Suprapubic skin (tissue), 4 donors: ENCODE measurements around the gene RBM3. TPM values are rescaled to one million over a fixed set of nuclear protein-coding genes. Genes with fewer than 3 reads are reported as not detected.

ENCODE experiments used
- DNase-seq, 2 donors: peaks; one replicate each; pipeline ENCODE4 v3.0.0-alpha.2; 2019; ENCODE audit warnings: low spot score in 2 of 2
- H3K27ac ChIP-seq: fragments of 200-600 bp; sonication (generic); one replicate; pipeline ENCODE4 v1.5.1; 2019
- H3K27me3 ChIP-seq: fragments of 200-600 bp; sonication (generic); one replicate; pipeline ENCODE4 v1.5.1; 2019
- H3K36me3 ChIP-seq: fragments of 200-600 bp; sonication (generic); one replicate; pipeline ENCODE4 v1.5.1; 2019
- H3K4me1 ChIP-seq: fragments of 200-600 bp; sonication (generic); one replicate; pipeline ENCODE4 v1.5.1; 2019
- H3K4me3 ChIP-seq: fragments of 200-600 bp; sonication (generic); one replicate; pipeline ENCODE4 v1.5.1; 2019; ENCODE audit warnings: mild to moderate bottlenecking
- H3K9me3 ChIP-seq: fragments of 200-600 bp; sonication (generic); one replicate; pipeline ENCODE4 v1.5.1; 2019
- CTCF ChIP-seq, 2 donors: fragments of 200-600 bp in 1 of 2; fragments of 450-650 bp in 1 of 2; sonication (generic) in 1 of 2; IDR thresholded peaks; one replicate each; pipeline ENCODE4 v1.5.1; 2016 to 2019; ENCODE audit warnings: antibody characterized with exemption in 2 of 2, mild to moderate bottlenecking in 1 of 2, moderate library complexity in 1 of 2
- EP300 ChIP-seq: sonication (generic); formaldehyde crosslinking; IDR thresholded peaks from one replicate; pipeline ENCODE4 v1.6.1; 2017; ENCODE audit warnings: antibody characterized with exemption
- POLR2A ChIP-seq, 2 donors: fragments of 450-650 bp; IDR thresholded peaks; one replicate each; pipeline ENCODE4 v1.6.1; 2017; ENCODE audit warnings: antibody characterized with exemption in 2 of 2, mild to moderate bottlenecking in 2 of 2, moderate library complexity in 2 of 2
- POLR2AphosphoS5 ChIP-seq, 3 donors: sonication (generic); formaldehyde crosslinking; IDR thresholded peaks; one replicate each; pipeline ENCODE4 v1.6.1; 2017; ENCODE audit warnings: antibody characterized with exemption in 3 of 3
- WGBS: methylation state at CpG from one replicate; pipeline ENCODE4 v1.1.5; 2018; 5-methylcytosine and 5-hydroxymethylcytosine counted together
- total RNA-seq, 4 donors: library from RNA; depleted of rRNA; stranded (reverse); fragments of >200 nt; gene quantifications; one replicate each; pipeline ENCODE4 v1.1.0, GENCODE V29; 2016

Gene RBM3
- total RNA-seq, 4 donors from 2014 or later, result 167 to 245 (median 204) TPM

DNA sequence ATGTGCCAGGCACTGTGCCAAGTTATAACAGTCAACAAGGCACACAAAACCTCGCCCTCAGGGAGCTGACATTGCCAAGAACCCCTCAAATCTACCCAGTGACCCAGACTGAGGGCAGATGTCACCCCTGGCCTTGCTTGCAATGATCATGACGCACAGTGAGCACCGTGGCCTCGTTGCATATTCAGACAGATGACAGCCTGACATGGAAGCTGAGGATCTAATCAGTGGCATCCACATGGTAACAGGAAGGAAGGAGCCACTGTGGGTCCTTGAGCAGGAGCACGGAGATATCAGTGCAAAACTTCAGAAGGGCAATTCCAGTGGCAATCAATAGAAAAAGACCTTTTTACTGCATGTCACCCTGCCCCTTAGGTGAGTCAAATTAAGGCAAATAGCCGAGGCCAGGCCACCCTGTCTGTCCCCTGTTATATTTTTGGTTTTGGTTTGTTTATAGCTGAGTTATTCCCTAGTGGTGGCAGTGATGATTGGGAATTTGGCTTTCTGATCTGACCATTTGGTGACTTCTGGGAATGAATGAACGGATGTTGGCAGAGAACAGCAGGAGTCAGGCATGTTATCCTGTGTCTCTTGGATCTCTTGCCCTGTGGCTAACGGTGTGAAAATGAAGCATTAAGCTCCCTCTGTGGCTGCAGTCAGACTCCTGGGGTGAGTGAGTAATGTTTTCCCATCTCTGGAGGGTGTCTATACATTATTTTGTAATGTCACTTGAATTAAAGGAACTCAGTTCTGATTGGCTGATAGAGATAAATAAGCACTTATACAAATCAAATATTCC is 43.5 kb downstream of the RBM3 start:
- H3K4me1 ChIP-seq, result no peaks in the 10 kb centered on the region
- H3K27ac ChIP-seq, result no peak overlapping the region
- no peaks in the 10 kb centered on the region for H3K9me3 ChIP-seq
- no peak for DNase-seq
- no peak overlapping the region for H3K4me3 ChIP-seq
- TF ChIP-seq POLR2AphosphoS5 (IDR thresholded peaks at IDR 0.05) (no peak), POLR2A (IDR thresholded peaks at IDR 0.05) (no peak)
- WGBS, result 56% methylated on average over 4 of the region's 8 CpGs
- H3K36me3 ChIP-seq, result no peaks in the 10 kb centered on the region
- H3K27me3 ChIP-seq, result no peaks in the 10 kb centered on the region

GRCh38 chrX:48626401-48627298 is 52.4 kb downstream of the RBM3 start:
- Histone ChIP-seq H3K36me3 (no peaks in the 10 kb centered on the region), H3K4me3 (no peak overlapping the region), H3K4me1 (peaks cover 6% of the 10 kb centered on the region), H3K27me3 (no peaks in the 10 kb centered on the region), H3K27ac (no peak overlapping the region), H3K9me3 (no peaks in the 10 kb centered on the region)
- no peak for DNase-seq
- WGBS, result 75% methylated on average over 5 of the region's 5 CpGs
- TF ChIP-seq POLR2AphosphoS5 (IDR thresholded peaks at IDR 0.05), result no peak
- no peak for TF ChIP-seq CTCF (IDR thresholded peaks at IDR 0.05)
- TF ChIP-seq POLR2A (IDR thresholded peaks at IDR 0.05), result no peak
- TF ChIP-seq EP300, result no peak

Other genes with a start within 250 kb of the RBM3 start
- gene SSX3, start 217.8 kb upstream of the RBM3 start, total RNA-seq, result not detected
- not detected for gene SSX4, start 190.9 kb upstream of the RBM3 start, total RNA-seq
- not detected for gene SSX4B, start 162.5 kb upstream of the RBM3 start, total RNA-seq
- gene SLC38A5, start 104.2 kb upstream of the RBM3 start, total RNA-seq, result 10 to 100 TPM; 24.2 to 63.0 (median 46.2) TPM
- gene FTSJ1, start 98.3 kb upstream of the RBM3 start, total RNA-seq, result 10 to 100 TPM; 27.8 to 54.3 (median 47.9) TPM
- gene PORCN, start 65.5 kb upstream of the RBM3 start, total RNA-seq, result 10 to 100 TPM; 16.7 to 34.5 (median 25.8) TPM
- 10 to 100 TPM; 43.4 to 82.7 (median 71.9) TPM for gene EBP, start 52.7 kb upstream of the RBM3 start, total RNA-seq
- gene TBC1D25, start 34.8 kb upstream of the RBM3 start, total RNA-seq, result 10 to 100 TPM; 12.9 to 21.2 (median 17.3) TPM
- 100 to 1,000 TPM in 1 of 4 donors, 10 to 100 TPM in 3; 71.1 to 105 (median 93.2) TPM for gene WDR13, start 23.0 kb downstream of the RBM3 start, total RNA-seq
- gene WAS, start 109.3 kb downstream of the RBM3 start, total RNA-seq, result 1 to 10 TPM in 3 of 4 donors, under 1 TPM in 1; 0.68 to 5.2 (median 3.5) TPM
- 10 to 100 TPM in 1 of 4 donors, 1 to 10 TPM in 3; 5.9 to 15.1 (median 8.7) TPM for gene SUV39H1, start 122.2 kb downstream of the RBM3 start, total RNA-seq
- gene GLOD5, start 187.3 kb downstream of the RBM3 start, total RNA-seq, result not detected
- not detected for gene GATA1, start 212.1 kb downstream of the RBM3 start, total RNA-seq
- gene HDAC6, start 227.6 kb downstream of the RBM3 start, total RNA-seq, result 100 to 1,000 TPM in 1 of 4 donors, 10 to 100 TPM in 3; 67.3 to 129 (median 93.2) TPM